A549 (cell line): ENCODE data around the gene AFAP1L2. TPM values are rescaled to one million over a fixed set of nuclear protein-coding genes. Genes with fewer than 3 reads are reported as not detected.

ENCODE experiments used
- ATAC-seq, 2 experiments: fragments of 200-7000 bp in 1 of 2; fragments of >200 bp in 1 of 2; cut with Nextera tagmentation in 1 of 2; cut with Tn5 transposase in 1 of 2; 3 replicates each; pipeline versions ENCODE4 v1.8.0 to v1.9.1; 2018 to 2020; ENCODE audit warnings: mild to moderate bottlenecking in 1 of 2, moderate library complexity in 1 of 2
- CTCF ChIA-PET: fragments of 300-600 bp; sonication (Branson Sonifier 250); formaldehyde crosslinking; extraction: SDS; loops from one replicate; lab custom pipeline; 2021; ENCODE audit warnings: antibody characterized with exemption, inconsistent platforms; lab: Yijun Ruan, JAX
- POLR2A ChIA-PET: fragments of 350-600 bp; formaldehyde crosslinking; extraction: SDS; loops from one replicate; lab custom pipeline; 2021; ENCODE audit warnings: antibody characterized with exemption, inconsistent platforms; lab: Yijun Ruan, JAX
- DNase-seq, 2 experiments: peaks; one replicate each; pipeline versions ENCODE4 v3.0.0 to v3.0.0-alpha.2; 2011 to 2016; ENCODE audit warnings: low read depth in 1 of 2, low spot score in 1 of 2
- FAIRE-seq: peaks from 2 replicates; lab custom pipeline; 2011; peaks lifted over from hg19 to GRCh38; lab: Jason Lieb, UNC
- H3K27ac ChIP-seq, 2 experiments: fragments of >200 bp; sonication (Bioruptor Twin); formaldehyde crosslinking; 3 replicates each; pipeline ENCODE4 v1.5.1; 2016 to 2017
- H3K4me1 ChIP-seq: fragments of >200 bp; sonication (Bioruptor Twin); formaldehyde crosslinking; 3 replicates; pipeline ENCODE4 v1.6.1; 2016
- H3K4me2 ChIP-seq: fragments of >200 bp; sonication (Bioruptor Twin); formaldehyde crosslinking; 3 replicates; pipeline ENCODE4 v1.6.1; 2016
- H3K4me3 ChIP-seq: fragments of >200 bp; sonication (Bioruptor Twin); formaldehyde crosslinking; 3 replicates; pipeline ENCODE4 v1.5.1; 2016
- H3K9me3 ChIP-seq: fragments of >200 bp; sonication (Bioruptor Twin); formaldehyde crosslinking; 3 replicates; pipeline ENCODE4 v1.6.1; 2016
- BHLHE40 ChIP-seq: IDR thresholded peaks from 2 replicates; pipeline ENCODE4 v1.6.1; 2012; ENCODE audit warnings: low read depth, low read length, inconsistent platforms
- CEBPB ChIP-seq, 2 experiments: fragments of >200 bp in 1 of 2; sonication (Bioruptor Twin) in 1 of 2; formaldehyde crosslinking in 1 of 2; IDR thresholded peaks; 2 replicates each; pipeline ENCODE4 v1.6.1; 2012 to 2016
- E2F6 ChIP-seq: IDR thresholded peaks from 2 replicates; pipeline ENCODE4 v1.6.1; 2012; ENCODE audit warnings: low read depth, borderline replicate concordance
- ESRRA ChIP-seq: fragments of 150-350 bp; IDR thresholded peaks from 2 replicates; pipeline ENCODE4 v1.6.1; 2014; ENCODE audit warnings: mild to moderate bottlenecking, low read length, borderline replicate concordance
- FOSB ChIP-seq: fragments of 250-450 bp; sonication (Bioruptor Pico); IDR thresholded peaks from 2 replicates; pipeline ENCODE4 v1.5.0; 2020; ENCODE audit warnings: mild to moderate bottlenecking, moderate library complexity
- FOSL2 ChIP-seq, 2 experiments: fragments of 450-650 bp in 1 of 2; fragments of >200 bp in 1 of 2; sonication (Bioruptor Twin) in 1 of 2; formaldehyde crosslinking; IDR thresholded peaks; 2 replicates each; pipeline versions ENCODE4 v1.5.0 to v1.6.1; 2016 to 2020; ENCODE audit warnings: mild to moderate bottlenecking in 1 of 2, moderate library complexity in 1 of 2
- HDAC2 ChIP-seq: fragments of 200-600 bp; sonication (generic); IDR thresholded peaks from 2 replicates; pipeline ENCODE4 v1.6.1; 2016
- HES2 ChIP-seq: fragments of >200 bp; sonication (Bioruptor Twin); formaldehyde crosslinking; IDR thresholded peaks from 2 replicates; pipeline ENCODE4 v1.6.1; 2016
- HEYL ChIP-seq: fragments of 250-450 bp; sonication (Bioruptor Pico); IDR thresholded peaks from 2 replicates; pipeline ENCODE4 v1.8.0; 2021; ENCODE audit warnings: mild to moderate bottlenecking, moderate library complexity
- JUN ChIP-seq, 2 experiments: fragments of >200 bp; sonication (Bioruptor Twin); formaldehyde crosslinking; IDR thresholded peaks; 2 replicates in 1 of 2; 3 replicates in 1 of 2; pipeline ENCODE4 v1.6.1; 2016 to 2017
- KDM5A ChIP-seq: fragments of 200-600 bp; sonication (generic); IDR thresholded peaks from 2 replicates; pipeline ENCODE4 v1.6.1; 2016; ENCODE audit warnings: antibody characterized with exemption, mild to moderate bottlenecking
- MAFK ChIP-seq: fragments of 450-650 bp; IDR thresholded peaks from 2 replicates; pipeline ENCODE4 v1.6.1; 2014; ENCODE audit not compliant: partially characterized antibody
- MAZ ChIP-seq: fragments of 150-350 bp; IDR thresholded peaks from 2 replicates; pipeline ENCODE4 v1.6.1; 2014; ENCODE audit warnings: antibody characterized with exemption, low read depth, low read length, borderline replicate concordance
- PBX3 ChIP-seq: IDR thresholded peaks from 2 replicates; pipeline ENCODE4 v1.6.1; 2012
- PHF8 ChIP-seq: fragments of 200-600 bp; sonication (generic); IDR thresholded peaks from 2 replicates; pipeline ENCODE4 v1.6.1; 2016; ENCODE audit warnings: low read depth, mild to moderate bottlenecking, antibody characterized with exemption, moderate library complexity, borderline replicate concordance
- RAD21 ChIP-seq, 2 experiments: fragments of >200 bp in 1 of 2; sonication (Bioruptor Twin) in 1 of 2; formaldehyde crosslinking in 1 of 2; IDR thresholded peaks in 1 of 2; conservative IDR thresholded peaks in 1 of 2; 2 replicates in 1 of 2; 3 replicates in 1 of 2; pipeline ENCODE4 v1.6.1; 2012 to 2018; ENCODE audit warnings: inconsistent platforms in 1 of 2
- RARB ChIP-seq: fragments of 250-450 bp; sonication (Bioruptor Pico); IDR thresholded peaks from 2 replicates; pipeline ENCODE4 v1.8.0; 2021; ENCODE audit warnings: mild to moderate bottlenecking, moderate library complexity
- RCOR1 ChIP-seq: fragments of 150-350 bp; IDR thresholded peaks from 2 replicates; pipeline ENCODE4 v1.6.1; 2014; ENCODE audit warnings: antibody characterized with exemption, low read length, low read depth
- TFCP2L1 ChIP-seq: fragments of 250-450 bp; sonication (Bioruptor Pico); IDR thresholded peaks from 2 replicates; pipeline ENCODE4 v1.5.0; 2021; ENCODE audit warnings: mild to moderate bottlenecking
- ZFP36 ChIP-seq: fragments of 450-650 bp; IDR thresholded peaks from 2 replicates; pipeline ENCODE4 v1.6.1; 2014; ENCODE audit warnings: borderline replicate concordance; ENCODE audit not compliant: partially characterized antibody
- ZNF302 ChIP-seq: fragments of 250-450 bp; sonication (Bioruptor Pico); IDR thresholded peaks from 2 replicates; pipeline ENCODE4 v1.9.0; 2021; ENCODE audit warnings: inconsistent platforms, mild to moderate bottlenecking, moderate library complexity
- WGBS: methylation state at CpG from one replicate; pipeline ENCODE4 v1.1.6; 2017; ENCODE audit errors: missing lambda C conversion rate; 5-methylcytosine and 5-hydroxymethylcytosine counted together
- polyA plus RNA-seq, 4 experiments: library from polyadenylated mRNA; depleted of rRNA in 3 of 4; stranded (reverse); fragments of >200 nt; fragmentation: RNase III in 1 of 4; extraction: RNeasy Plus Mini Kit Qiagen cat#74134 plus additional on column Dnase treatment in 1 of 4; gene quantifications; 2 replicates in 3 of 4; 3 replicates in 1 of 4; pipeline ENCODE4 v1.2.3, GENCODE V29; 2011 to 2017

The AFAP1L2 gene
- polyA plus RNA-seq, 2 of the 4 experiments (the other 2 are of a cell fraction), result 19.6 to 27.3 TPM

GRCh38 chr10:114453576-114453975 is 49.3 kb upstream of the AFAP1L2 start:
- ChIA-PET CTCF (interaction anchor here (1.2 to 2.6 kb wide), 2 partner anchors 96 to 150 kb away, joined by 3 to 8 read pairs; no protein-coding TSS in a partner anchor), POLR2A (no interaction called here)
- FAIRE-seq, result no peak
- H3K4me3 ChIP-seq, result no peak overlapping the region
- no peak for DNase-seq
- no peak for ATAC-seq
- no peaks in the 10 kb centered on the region for H3K9me3 ChIP-seq
- 93% methylated on average over 9 of the region's 9 CpGs for WGBS
- TF ChIP-seq E2F6 (no peak), PBX3 (no peak), PHF8 (no peak), RAD21 (conservative IDR thresholded peaks at IDR 0.05 in 1 of 2, IDR thresholded peaks at IDR 0.05 in 1 of 2) (no peak), RCOR1 (no peak), ZNF302 (CRISPR knock-in tag) (no peak), CEBPB (IDR thresholded peaks at IDR 0.05) (no peak), HEYL (CRISPR knock-in tag) (no peak), KDM5A (no peak), HDAC2 (no peak), FOSB (no peak), JUN (IDR thresholded peaks at IDR 0.05) (no peak)
- H3K4me1 ChIP-seq, result no peaks in the 10 kb centered on the region
- no peak overlapping the region for H3K4me2 ChIP-seq
- no peak overlapping the region for H3K27ac ChIP-seq

GRCh38 chr10:114448897-114449296 is 44.6 kb upstream of the AFAP1L2 start:
- no peaks in the 10 kb centered on the region for H3K9me3 ChIP-seq
- 81% methylated on average over 2 of the region's 2 CpGs for WGBS
- CTCF ChIA-PET, result interaction anchor here (0.6 to 4.7 kb wide), 6 partner anchors 10 to 145 kb away, joined by 3 to 21 read pairs (median 10); no protein-coding TSS in a partner anchor
- no peak for DNase-seq
- H3K4me2 ChIP-seq, result no peak overlapping the region
- no peak for ATAC-seq
- TF ChIP-seq ZFP36, result no peak
- TF ChIP-seq HDAC2, result no peak
- TF ChIP-seq JUN (IDR thresholded peaks at IDR 0.05), result no peak
- no peak for TF ChIP-seq BHLHE40
- no peak for TF ChIP-seq MAZ
- TF ChIP-seq RARB (CRISPR knock-in tag), result no peak
- no peak for TF ChIP-seq FOSL2 (IDR thresholded peaks at IDR 0.05)
- no peak for TF ChIP-seq FOSL2 (CRISPR knock-in tag; IDR thresholded peaks at IDR 0.05)
- TF ChIP-seq TFCP2L1 (CRISPR knock-in tag), result no peak
- no peak for FAIRE-seq
- H3K27ac ChIP-seq, result no peak overlapping the region
- no peak overlapping the region for H3K4me3 ChIP-seq
- POLR2A ChIA-PET, result no interaction called here
- H3K4me1 ChIP-seq, result no peaks in the 10 kb centered on the region

GRCh38 chr10:114445332-114445731 is 41.0 kb upstream of the AFAP1L2 start:
- Histone ChIP-seq H3K4me1 (no peaks in the 10 kb centered on the region), H3K27ac (no peak overlapping the region), H3K4me3 (no peak overlapping the region), H3K9me3 (no peaks in the 10 kb centered on the region), H3K4me2 (no peak overlapping the region)
- DNase-seq (no peak), FAIRE-seq (no peak), ATAC-seq (no peak)
- CTCF ChIA-PET, result no interaction called here
- TF ChIP-seq ESRRA (no peak), BHLHE40 (no peak), MAFK (no peak), HES2 (no peak), RAD21 (conservative IDR thresholded peaks at IDR 0.05 in 1 of 2, IDR thresholded peaks at IDR 0.05 in 1 of 2) (no peak)
- POLR2A ChIA-PET, result no interaction called here
- 74% methylated on average over 6 of the region's 6 CpGs for WGBS
